H1 (cell line): ENCODE results near the gene BBC3. TPM values are rescaled to one million over a fixed set of nuclear protein-coding genes. Genes with fewer than 3 reads are reported as not detected.

Source experiments
- CTCF ChIA-PET: fragments of 300-600 bp; sonication (Branson Sonifier 250); formaldehyde crosslinking; loops from one replicate; lab custom pipeline; 2021; ENCODE audit not compliant: partially characterized antibody; lab: Charles Lee
- POLR2A ChIA-PET: fragments of 300-600 bp; sonication (Branson Sonifier 250); formaldehyde crosslinking; loops from one replicate; lab custom pipeline; 2021; ENCODE audit warnings: inconsistent platforms; ENCODE audit not compliant: partially characterized antibody; lab: Charles Lee
- DNase-seq, 2 experiments: peaks; one replicate each; pipeline versions ENCODE4 v3.0.0 to v3.0.0-alpha.2; 2010 to 2022; ENCODE audit warnings: low spot score in 2 of 2, low read depth in 1 of 2, mixed read lengths in 1 of 2
- FAIRE-seq: peaks from 2 replicates; lab custom pipeline; 2011; peaks lifted over from hg19 to GRCh38; lab: Jason Lieb, UNC
- H2AFZ ChIP-seq: 2 replicates; pipeline ENCODE4 v1.8.1; 2012; ENCODE audit warnings: low read length, inconsistent platforms
- H2AK5ac ChIP-seq: 2 replicates; pipeline ENCODE4 v1.6.1; 2013; ENCODE audit warnings: low read depth, low read length
- H2BK120ac ChIP-seq: replicated peaks from 2 replicates; pipeline ENCODE3; 2013; ENCODE audit warnings: low read depth, low read length, inconsistent platforms
- H2BK12ac ChIP-seq: 2 replicates; pipeline ENCODE4 v1.6.1; 2013; ENCODE audit warnings: low read depth, low read length
- H2BK15ac ChIP-seq: 2 replicates; pipeline ENCODE4 v1.6.1; 2013; ENCODE audit warnings: low read length
- H2BK20ac ChIP-seq: 2 replicates; pipeline ENCODE4 v1.6.1; 2013; ENCODE audit warnings: low read length
- H2BK5ac ChIP-seq: 2 replicates; pipeline ENCODE4 v1.6.1; 2013; ENCODE audit warnings: low read depth, low read length
- H3K14ac ChIP-seq: 2 replicates; pipeline ENCODE4 v1.6.1; 2013; ENCODE audit warnings: inconsistent platforms; ENCODE audit not compliant: insufficient read length
- H3K18ac ChIP-seq: 2 replicates; pipeline ENCODE4 v1.6.1; 2013; ENCODE audit warnings: low read length; ENCODE audit errors: extremely low read depth
- H3K23ac ChIP-seq: 2 replicates; pipeline ENCODE4 v1.6.1; 2013; ENCODE audit warnings: inconsistent platforms; ENCODE audit not compliant: insufficient read length
- H3K23me2 ChIP-seq: 2 replicates; pipeline ENCODE4 v1.6.1; 2013; ENCODE audit warnings: low read depth, low read length
- H3K27ac ChIP-seq: 2 replicates; pipeline ENCODE4 v1.6.1; 2011; ENCODE audit warnings: low read depth, low read length, inconsistent platforms
- H3K27me3 ChIP-seq, 4 experiments: replicated peaks in 1 of 4; 1 replicate in 1 of 4; 2 replicates in 3 of 4; pipeline versions ENCODE4 v1.6.1 to v1.8.1; 2011 to 2013; ENCODE audit warnings: low read length in 3 of 4, mild to moderate bottlenecking in 3 of 4, inconsistent platforms in 2 of 4, mixed read lengths in 2 of 4, moderate library complexity in 1 of 4; ENCODE audit not compliant: control insufficient read depth in 3 of 4, insufficient read depth in 3 of 4; ENCODE audit errors: extremely low read depth in 1 of 4
- H3K36me3 ChIP-seq, 4 experiments: 2 replicates each; pipeline versions ENCODE4 v1.6.1 to v1.8.1; 2011 to 2013; ENCODE audit warnings: mild to moderate bottlenecking in 4 of 4, low read length in 3 of 4, moderate library complexity in 2 of 4, control low read depth in 1 of 4, inconsistent platforms in 1 of 4; ENCODE audit not compliant: insufficient read depth in 4 of 4, control insufficient read depth in 2 of 4
- H3K4ac ChIP-seq: replicated peaks from 2 replicates; pipeline ENCODE3; 2013; ENCODE audit warnings: low read length, low read depth, mixed read lengths, inconsistent platforms; ENCODE audit not compliant: insufficient read length
- H3K4me1 ChIP-seq, 4 experiments: replicated peaks in 1 of 4; 1 replicate in 1 of 4; 2 replicates in 3 of 4; pipeline versions ENCODE4 v1.6.1 to v1.8.1; 2011 to 2013; ENCODE audit warnings: low read length in 3 of 4, inconsistent platforms in 2 of 4, mixed read lengths in 1 of 4; ENCODE audit not compliant: insufficient read depth in 4 of 4, control insufficient read depth in 3 of 4
- H3K4me2 ChIP-seq, 2 experiments: 2 replicates each; pipeline versions ENCODE4 v1.6.1 to v1.8.1; 2011 to 2013; ENCODE audit warnings: low read depth in 2 of 2, low read length in 2 of 2, control low read depth in 1 of 2, inconsistent platforms in 1 of 2, mild to moderate bottlenecking in 1 of 2; ENCODE audit not compliant: insufficient read depth in 1 of 2
- H3K4me3 ChIP-seq, 4 experiments: fragments of 200-600, 300-600 bp in 1 of 4; sonication (generic), shearing (Covaris generic), sonication (Bioruptor Twin) in 1 of 4; 2 replicates each; pipeline versions ENCODE4 v1.5.1 to v1.8.1; 2011 to 2016; ENCODE audit warnings: low read length in 4 of 4, low read depth in 3 of 4, control low read depth in 2 of 4, inconsistent platforms in 2 of 4, mild to moderate bottlenecking in 2 of 4, mixed read lengths in 1 of 4, moderate library complexity in 1 of 4; ENCODE audit not compliant: insufficient read depth in 2 of 4; ENCODE audit errors: extremely low read depth in 1 of 4
- H3K56ac ChIP-seq: replicated peaks from 2 replicates; pipeline ENCODE3; 2013; ENCODE audit warnings: low read depth, mild to moderate bottlenecking, mixed read lengths, low read length, inconsistent platforms; ENCODE audit not compliant: insufficient read length
- H3K79me1 ChIP-seq: 2 replicates; pipeline ENCODE4 v1.6.1; 2013; ENCODE audit warnings: low read depth, low read length, control low read depth
- H3K79me2 ChIP-seq, 2 experiments: 2 replicates each; pipeline versions ENCODE4 v1.6.1 to v1.8.1; 2012 to 2013; ENCODE audit warnings: low read length in 2 of 2, mild to moderate bottlenecking in 2 of 2, inconsistent platforms in 1 of 2; ENCODE audit not compliant: insufficient read depth in 2 of 2, control insufficient read depth in 1 of 2
- H3K9ac ChIP-seq, 4 experiments: replicated peaks in 1 of 4; 1 replicate in 1 of 4; 2 replicates in 3 of 4; pipeline versions ENCODE4 v1.6.1 to v1.8.1; 2011 to 2013; ENCODE audit warnings: low read depth in 3 of 4, low read length in 3 of 4, control low read depth in 2 of 4, mild to moderate bottlenecking in 2 of 4, moderate library complexity in 2 of 4, inconsistent platforms in 1 of 4; ENCODE audit errors: extremely low read depth in 1 of 4
- H3K9me3 ChIP-seq, 2 experiments: 2 replicates each; pipeline versions ENCODE4 v1.6.1 to v1.8.1; 2012 to 2013; ENCODE audit warnings: mild to moderate bottlenecking in 2 of 2, moderate library complexity in 2 of 2, control low read depth in 1 of 2, inconsistent platforms in 1 of 2, low read depth in 1 of 2, low read length in 1 of 2, mixed read lengths in 1 of 2; ENCODE audit not compliant: insufficient read depth in 2 of 2
- H4K20me1 ChIP-seq, 2 experiments: replicated peaks in 1 of 2; 2 replicates each; pipeline versions ENCODE3 to v1.8.1; 2011 to 2013; ENCODE audit warnings: inconsistent platforms in 2 of 2, low read length in 2 of 2, mild to moderate bottlenecking in 1 of 2; ENCODE audit not compliant: insufficient read depth in 2 of 2, control insufficient read depth in 1 of 2
- H4K5ac ChIP-seq: 2 replicates; pipeline ENCODE4 v1.6.1; 2013; ENCODE audit warnings: low read length, low read depth, mixed read lengths, inconsistent platforms; ENCODE audit not compliant: insufficient read length
- H4K8ac ChIP-seq: 2 replicates; pipeline ENCODE4 v1.8.0; 2013; ENCODE audit warnings: mild to moderate bottlenecking, moderate library complexity, low read length, inconsistent platforms; ENCODE audit not compliant: insufficient read depth; ENCODE audit errors: extremely low read depth
- H4K91ac ChIP-seq: replicated peaks from 2 replicates; pipeline ENCODE3; 2013; ENCODE audit warnings: low read length, mixed read lengths, inconsistent platforms; ENCODE audit not compliant: insufficient read length
- EP300 ChIP-seq, 2 experiments: IDR thresholded peaks; 1 replicate in 1 of 2; 2 replicates in 1 of 2; pipeline ENCODE4 v1.6.1; 2011 to 2012; ENCODE audit warnings: low read depth in 2 of 2, low read length in 2 of 2, mild to moderate bottlenecking in 2 of 2, borderline replicate concordance in 1 of 2, inconsistent platforms in 1 of 2, moderate library complexity in 1 of 2
- JUN ChIP-seq: IDR thresholded peaks from 2 replicates; pipeline ENCODE4 v1.6.1; 2011; ENCODE audit warnings: low read depth, mild to moderate bottlenecking, improper control_type of control experiment, low read length
- MAX ChIP-seq: IDR thresholded peaks from 2 replicates; pipeline ENCODE4 v1.6.1; 2012; ENCODE audit warnings: inconsistent platforms
- POLR2AphosphoS5 ChIP-seq: IDR thresholded peaks from 2 replicates; pipeline ENCODE4 v1.6.1; 2011; ENCODE audit warnings: low read depth, low read length
- SAP30 ChIP-seq: fragments of 300-600 bp; sonication (generic); IDR thresholded peaks from 2 replicates; pipeline ENCODE4 v1.7.1; 2012; ENCODE audit warnings: low read length, moderate library complexity, mild to moderate bottlenecking, inconsistent platforms; ENCODE audit not compliant: insufficient read depth, insufficient replicate concordance
- SIX5 ChIP-seq: IDR thresholded peaks from 2 replicates; pipeline ENCODE4 v1.6.1; 2011; ENCODE audit warnings: mild to moderate bottlenecking, low read depth, low read length
- SRF ChIP-seq: IDR thresholded peaks from 2 replicates; pipeline ENCODE4 v1.6.1; 2011; ENCODE audit warnings: mild to moderate bottlenecking, low read depth, low read length, moderate library complexity
- TAF1 ChIP-seq: IDR thresholded peaks from 2 replicates; pipeline ENCODE4 v1.6.1; 2011; ENCODE audit warnings: mild to moderate bottlenecking, low read depth, low read length
- TAF7 ChIP-seq: optimal IDR thresholded peaks from 2 replicates; pipeline ENCODE3; 2011; ENCODE audit warnings: low read depth, mild to moderate bottlenecking, inconsistent platforms, low read length, moderate library complexity, borderline replicate concordance
- TBP ChIP-seq: IDR thresholded peaks from 2 replicates; pipeline ENCODE4 v1.6.1; 2011; ENCODE audit warnings: low read depth, low read length, improper control_type of control experiment
- WGBS, 2 experiments: shearing (Covaris generic) in 1 of 2; methylation state at CpG; one replicate each; pipeline versions ENCODE4 v1.1.6 to v1.1.7; 2013 to 2015; ENCODE audit warnings: low lambda C conversion rate in 2 of 2, mixed read lengths in 2 of 2, inconsistent platforms in 1 of 2, low coverage in 1 of 2, missing lambda C conversion rate in 1 of 2; ENCODE audit not compliant: insufficient replicate concordance in 2 of 2, insufficient coverage in 1 of 2, insufficient read length in 1 of 2; ENCODE audit errors: extremely low coverage in 1 of 2, missing lambda C conversion rate in 1 of 2; 5-methylcytosine and 5-hydroxymethylcytosine counted together
- polyA plus RNA-seq, 7 experiments: library from polyadenylated mRNA; depleted of rRNA in 3 of 7; stranded (reverse) in 5 of 7; unstranded in 2 of 7; fragments of >200 nt in 5 of 7; fragments of 200-250 nt in 2 of 7; gene quantifications; 1 replicate in 5 of 7; 2 replicates in 1 of 7; 4 replicates in 1 of 7; pipeline versions ENCODE4 v1.2.1 to v1.2.3, GENCODE V29; 2011 to 2013; ENCODE audit warnings: missing spikeins in 2 of 7, mixed read lengths in 2 of 7
- total RNA-seq: library from RNA; stranded (reverse); fragmentation: NEBNext Ultra II Directional; extraction: Animal tissue kit (Norgen Biotek cat#: 25700); gene quantifications from 2 replicates; pipeline ENCODE4 v1.2.1, GENCODE V29; 2021
- TF ChIP-seq, protein P1 (sequence below), 3 experiments: IDR thresholded peaks; 1 replicate in 2 of 3; 2 replicates in 1 of 3; pipeline versions ENCODE4 v1.5.1 to v1.6.1; 2011; ENCODE audit warnings: low read length in 3 of 3, mild to moderate bottlenecking in 3 of 3, inconsistent platforms in 2 of 3, low read depth in 1 of 3, moderate library complexity in 1 of 3; ENCODE audit not compliant: insufficient read depth in 1 of 3; ENCODE audit errors: control extremely low read depth in 1 of 3

Gene BBC3
- total and polyA plus RNA-seq, 2 of the 8 experiments (the other 6 are each of a cell fraction or from before 2014, with no cell fraction given) = 13.2 to 21.6 TPM

DNA sequence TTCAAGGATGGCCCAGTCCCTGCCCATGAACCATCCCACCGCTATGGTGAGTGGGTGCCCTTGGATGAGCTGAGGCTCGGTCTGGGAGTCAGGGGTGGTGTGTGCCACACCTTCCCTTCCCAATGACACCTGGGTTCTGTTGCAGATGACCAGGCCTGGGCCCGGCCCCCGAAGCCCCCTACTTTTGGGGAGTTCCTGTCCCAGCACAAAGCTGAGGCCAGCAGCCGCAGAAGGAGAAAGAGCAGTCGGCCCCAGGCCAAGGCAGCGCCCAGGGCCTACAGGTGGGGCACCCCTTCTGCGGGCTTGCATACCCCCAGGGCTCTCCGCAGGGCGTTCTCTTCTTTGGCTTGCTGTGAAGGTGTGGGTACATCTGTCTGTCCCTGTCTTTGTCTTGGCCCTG is 39.4 kb upstream of the BBC3 start:
- Histone ChIP-seq H3K36me3 (peaks cover 3 to 21% (median 12%) of the 10 kb centered on the region in 4 experiments; a peak in 6 of 8 replicates), H2AFZ (no peak overlapping the region), H2BK5ac (no peak overlapping the region), H4K5ac (no peak overlapping the region), H3K4ac (no peak overlapping the region), H3K23me2 (peaks cover 25% of the 10 kb centered on the region), H3K56ac (no peak overlapping the region), H2AK5ac (no peak overlapping the region), H2BK12ac (no peak overlapping the region), H3K79me2 (no peaks in the 10 kb centered on the region), H3K9me3 (no peaks in the 10 kb centered on the region), H4K8ac (no peak overlapping the region), H2BK20ac (no peak overlapping the region), H3K4me1 (peaks cover 0 to 15% (median 7%) of the 10 kb centered on the region in 4 experiments; a peak in 6 of 7 replicates), H3K23ac (no peak overlapping the region), H2BK120ac (no peak overlapping the region), H4K91ac (no peak overlapping the region), H2BK15ac (no peak overlapping the region), H3K9ac (no peak overlapping the region), H3K4me3 (no peak overlapping the region), H3K18ac (no peak overlapping the region), H3K4me2 (no peak overlapping the region), H3K27ac (no peak overlapping the region), H3K27me3 (peaks cover 0 to 3% (median 2%) of the 10 kb centered on the region in 4 experiments; a peak in 5 of 7 replicates), H3K14ac (no peak overlapping the region), H4K20me1 (peaks cover 3 to 14% of the 10 kb centered on the region in 2 experiments), H3K79me1 (no peaks in the 10 kb centered on the region; the same call in 1 of the 2 replicates)
- WGBS, 2 experiments = 91% methylated on average over 5 of the region's 10 CpGs; no CpG with 5 or more reads in 1 of the 2 experiments
- no peak for FAIRE-seq
- no peak for DNase-seq
- CTCF ChIA-PET = interaction anchor here (0.5 to 1.5 kb wide), 3 partner anchors 13 to 236 kb away, joined by 3 to 6 read pairs (median 5); no protein-coding TSS in a partner anchor
- POLR2A ChIA-PET = interaction anchor here (0.9 to 6.2 kb wide), 2 partner anchors 9 to 13 kb away, joined by 4 to 49 read pairs; no protein-coding TSS in a partner anchor
- TF ChIP-seq MAX (no peak), TAF1 (no peak), POLR2AphosphoS5 (no peak), SIX5 (no peak), SAP30 (no peak), TBP (no peak), JUN (no peak), TAF7 (no peak), SRF (no peak), EP300 (IDR thresholded peaks at IDR 0.05; ENCODE audit: borderline replicate concordance in 1 of 2, low read depth in 2 of 2, low read length in 2 of 2) (no peak)
- TF ChIP-seq, protein P1, sequence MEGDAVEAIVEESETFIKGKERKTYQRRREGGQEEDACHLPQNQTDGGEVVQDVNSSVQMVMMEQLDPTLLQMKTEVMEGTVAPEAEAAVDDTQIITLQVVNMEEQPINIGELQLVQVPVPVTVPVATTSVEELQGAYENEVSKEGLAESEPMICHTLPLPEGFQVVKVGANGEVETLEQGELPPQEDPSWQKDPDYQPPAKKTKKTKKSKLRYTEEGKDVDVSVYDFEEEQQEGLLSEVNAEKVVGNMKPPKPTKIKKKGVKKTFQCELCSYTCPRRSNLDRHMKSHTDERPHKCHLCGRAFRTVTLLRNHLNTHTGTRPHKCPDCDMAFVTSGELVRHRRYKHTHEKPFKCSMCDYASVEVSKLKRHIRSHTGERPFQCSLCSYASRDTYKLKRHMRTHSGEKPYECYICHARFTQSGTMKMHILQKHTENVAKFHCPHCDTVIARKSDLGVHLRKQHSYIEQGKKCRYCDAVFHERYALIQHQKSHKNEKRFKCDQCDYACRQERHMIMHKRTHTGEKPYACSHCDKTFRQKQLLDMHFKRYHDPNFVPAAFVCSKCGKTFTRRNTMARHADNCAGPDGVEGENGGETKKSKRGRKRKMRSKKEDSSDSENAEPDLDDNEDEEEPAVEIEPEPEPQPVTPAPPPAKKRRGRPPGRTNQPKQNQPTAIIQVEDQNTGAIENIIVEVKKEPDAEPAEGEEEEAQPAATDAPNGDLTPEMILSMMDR (IDR thresholded peaks at IDR 0.05; ENCODE audit: control extremely low read depth in 1 of 3, insufficient read depth in 1 of 3, low read depth in 1 of 3, low read length in 3 of 3) = no peak
